Stimulated activated naive B cell treated with anti-CD40 and anti-IgM and Interleukin-4, amounts not matched to agents 10 μg/mL and 1 μg/mL and 100 μg/mL, for 72 hours (primary cell): ENCODE data around the gene BRI3.

Experiments used
- ATAC-seq, 2 donors: fragments of 150-1000 bp; cut with Tn5 transposase; replicated peaks; 2 replicates each; pipeline ENCODE4 v1.10.0; 2021; ENCODE audit warnings: moderate library complexity in 1 of 2
- DNase-seq: peaks from one replicate; pipeline ENCODE4 v3.0.0; 2021
- H3K27ac Mint-ChIP-seq: one replicate; pipeline ENCODE4 v1.8.0; 2022; ENCODE audit warnings: mild to moderate bottlenecking, mixed read lengths
- H3K27me3 Mint-ChIP-seq, 2 donors: one replicate each; pipeline ENCODE4 v1.8.0; 2022; ENCODE audit warnings: mixed read lengths in 2 of 2
- H3K36me3 Mint-ChIP-seq, 2 donors: one replicate each; pipeline ENCODE4 v1.8.0; 2022; ENCODE audit warnings: mixed read lengths in 2 of 2, mild to moderate bottlenecking in 1 of 2
- H3K4me1 Mint-ChIP-seq, 2 donors: one replicate each; pipeline ENCODE4 v1.8.0; 2022; ENCODE audit warnings: mixed read lengths in 2 of 2, mild to moderate bottlenecking in 1 of 2
- H3K4me3 Mint-ChIP-seq, 2 donors: one replicate each; pipeline ENCODE4 v1.8.0; 2022; ENCODE audit warnings: mild to moderate bottlenecking in 2 of 2, mixed read lengths in 2 of 2, moderate library complexity in 1 of 2
- H3K9me3 Mint-ChIP-seq, 2 donors: one replicate each; pipeline ENCODE4 v1.8.0; 2022; ENCODE audit warnings: mixed read lengths in 2 of 2, mild to moderate bottlenecking in 1 of 2

The BRI3 gene

GRCh38 chr7:98242934-98243333, 38.6 kb upstream of the BRI3 start:
- Mint-ChIP-seq H3K4me1 (peaks cover 0 to under 1% of the 10 kb centered on the region in 2 donors), H3K27ac (no peak overlapping the region), H3K4me3 (no peak overlapping the region), H3K27me3 (no peaks in the 10 kb centered on the region), H3K36me3 (peaks cover 51 to 58% of the 10 kb centered on the region in 2 donors), H3K9me3 (no peaks in the 10 kb centered on the region)
- no peak for DNase-seq
- no peak for ATAC-seq

GRCh38 chr7:98244871-98245270, 36.6 kb upstream of the BRI3 start:
- Mint-ChIP-seq H3K4me1 (peaks cover 7 to 9% of the 10 kb centered on the region in 2 donors), H3K36me3 (peaks cover 32 to 47% of the 10 kb centered on the region in 2 donors), H3K9me3 (no peaks in the 10 kb centered on the region), H3K27ac (no peak overlapping the region), H3K4me3 (no peak overlapping the region), H3K27me3 (no peaks in the 10 kb centered on the region)
- DNase-seq (no peak), ATAC-seq (no peak)

GRCh38 chr7:98248156-98248555, 33.3 kb upstream of the BRI3 start:
- no peaks in the 10 kb centered on the region for H3K9me3 Mint-ChIP-seq
- no peak overlapping the region for H3K4me3 Mint-ChIP-seq
- ATAC-seq (no peak), DNase-seq (no peak)
- H3K4me1 Mint-ChIP-seq, result peaks cover 26 to 34% of the 10 kb centered on the region in 2 donors
- no peak overlapping the region for H3K27ac Mint-ChIP-seq
- peaks cover 13 to 27% of the 10 kb centered on the region in 2 donors for H3K36me3 Mint-ChIP-seq
- no peaks in the 10 kb centered on the region for H3K27me3 Mint-ChIP-seq

GRCh38 chr7:98249106-98249505, 32.4 kb upstream of the BRI3 start:
- DNase-seq (no peak), ATAC-seq (no peak)
- Mint-ChIP-seq H3K27me3 (no peaks in the 10 kb centered on the region), H3K27ac (peak overlapping the region; percentile 59), H3K4me3 (peak overlapping the region in 1 of 2 donors; percentile 32), H3K9me3 (no peaks in the 10 kb centered on the region), H3K36me3 (peaks cover 10 to 25% of the 10 kb centered on the region in 2 donors), H3K4me1 (peaks cover 26 to 40% of the 10 kb centered on the region in 2 donors)

GRCh38 chr7:98250789-98251188, 30.7 kb upstream of the BRI3 start:
- Mint-ChIP-seq H3K9me3 (no peaks in the 10 kb centered on the region), H3K4me3 (peak overlapping the region; percentile 74 to 94), H3K36me3 (peaks cover 4 to 21% of the 10 kb centered on the region in 2 donors), H3K27ac (peak overlapping the region; percentile 27), H3K4me1 (peaks cover 26 to 40% of the 10 kb centered on the region in 2 donors), H3K27me3 (no peaks in the 10 kb centered on the region)
- DNase-seq, result no peak
- ATAC-seq, result no peak

- H3K4me1 Mint-ChIP-seq, result peaks cover 26 to 40% of the 10 kb centered on the region in 2 donors
Measured at GRCh38 chr7:98251231-98251600, 30.3 kb upstream of the BRI3 start.

GRCh38 chr7:98251601-98252424, 29.7 kb upstream of the BRI3 start, which contains the start of gene TECPR1:
Gene TECPR1 (minus strand): TSS chr7:98252232. CDS start chr7:98246146, 6,086 bp downstream.
- H3K27me3 Mint-ChIP-seq, result no peaks in the 10 kb centered on the region
- H3K4me1 Mint-ChIP-seq, result peaks cover 26 to 40% of the 10 kb centered on the region in 2 donors
- H3K9me3 Mint-ChIP-seq, result no peaks in the 10 kb centered on the region
- ATAC-seq, result peak; percentile 98 to 99
- peaks cover 6 to 25% of the 10 kb centered on the region in 2 donors for H3K36me3 Mint-ChIP-seq
- peak within 1 kb of the TSS; percentile 94 to 100 for H3K4me3 Mint-ChIP-seq
- peak within 1 kb of the TSS; percentile 96 for H3K27ac Mint-ChIP-seq
- DNase-seq, result peak; percentile 88

More at GRCh38 chr7:98251231-98251600, 30.3 kb upstream of the BRI3 start:
- Mint-ChIP-seq H3K27ac (peak overlapping the region; percentile 25), H3K4me3 (peak overlapping the region; percentile 94 to 100), H3K36me3 (peaks cover 4 to 19% of the 10 kb centered on the region in 2 donors), H3K27me3 (no peaks in the 10 kb centered on the region), H3K9me3 (no peaks in the 10 kb centered on the region)
- DNase-seq (no peak), ATAC-seq (peak; percentile 20 to 32)

- H3K27me3 Mint-ChIP-seq, result no peaks in the 10 kb centered on the region
- peaks cover 26 to 40% of the 10 kb centered on the region in 2 donors for H3K4me1 Mint-ChIP-seq
- H3K27ac Mint-ChIP-seq, result peak overlapping the region; percentile 96
- DNase-seq, result no peak
- no peaks in the 10 kb centered on the region for H3K9me3 Mint-ChIP-seq
- ATAC-seq, result peak; percentile 55 to 56
- H3K4me3 Mint-ChIP-seq, result peak overlapping the region; percentile 94 to 100
- peaks cover 7 to 32% of the 10 kb centered on the region in 2 donors for H3K36me3 Mint-ChIP-seq
Measured at GRCh38 chr7:98252425-98253054, 28.9 kb upstream of the BRI3 start.

GRCh38 chr7:98254516-98254915, 27.0 kb upstream of the BRI3 start:
- DNase-seq, result no peak
- Mint-ChIP-seq H3K36me3 (peaks cover 7 to 34% of the 10 kb centered on the region in 2 donors), H3K4me1 (peaks cover 19 to 33% of the 10 kb centered on the region in 2 donors), H3K27ac (no peak overlapping the region), H3K27me3 (no peaks in the 10 kb centered on the region), H3K9me3 (no peaks in the 10 kb centered on the region), H3K4me3 (no peak overlapping the region)
- no peak for ATAC-seq

- peaks cover 7 to 36% of the 10 kb centered on the region in 2 donors for H3K36me3 Mint-ChIP-seq
- H3K4me3 Mint-ChIP-seq, result no peak overlapping the region
- H3K27me3 Mint-ChIP-seq, result no peaks in the 10 kb centered on the region
- no peaks in the 10 kb centered on the region for H3K9me3 Mint-ChIP-seq
- DNase-seq (no peak), ATAC-seq (no peak)
- H3K27ac Mint-ChIP-seq, result no peak overlapping the region
- peaks cover 19 to 29% of the 10 kb centered on the region in 2 donors for H3K4me1 Mint-ChIP-seq
Measured at GRCh38 chr7:98254951-98255610, 26.4 kb upstream of the BRI3 start.

GRCh38 chr7:98256431-98256830, 25.1 kb upstream of the BRI3 start:
- Mint-ChIP-seq H3K36me3 (peaks cover 17 to 48% of the 10 kb centered on the region in 2 donors), H3K4me1 (peaks cover 9 to 20% of the 10 kb centered on the region in 2 donors), H3K9me3 (peaks cover 0 to 2% of the 10 kb centered on the region in 2 donors), H3K27ac (no peak overlapping the region), H3K4me3 (no peak overlapping the region), H3K27me3 (no peaks in the 10 kb centered on the region)
- ATAC-seq (no peak), DNase-seq (no peak)

GRCh38 chr7:98257701-98258100, 23.8 kb upstream of the BRI3 start:
- no peak for DNase-seq
- Mint-ChIP-seq H3K4me3 (no peak overlapping the region), H3K9me3 (peaks cover 0 to 3% of the 10 kb centered on the region in 2 donors), H3K27me3 (no peaks in the 10 kb centered on the region), H3K27ac (no peak overlapping the region), H3K4me1 (peaks cover 5 to 11% of the 10 kb centered on the region in 2 donors), H3K36me3 (peaks cover 29 to 55% of the 10 kb centered on the region in 2 donors)
- no peak for ATAC-seq

GRCh38 chr7:98265841-98266271, 15.6 kb upstream of the BRI3 start:
- Mint-ChIP-seq H3K27me3 (no peaks in the 10 kb centered on the region), H3K9me3 (peaks cover 0 to 3% of the 10 kb centered on the region in 2 donors), H3K4me1 (peaks cover 2 to 5% of the 10 kb centered on the region in 2 donors), H3K36me3 (peaks cover 26 to 42% of the 10 kb centered on the region in 2 donors), H3K4me3 (no peak overlapping the region), H3K27ac (no peak overlapping the region)
- ATAC-seq (no peak), DNase-seq (no peak)

- H3K4me3 Mint-ChIP-seq, result no peak overlapping the region
- no peaks in the 10 kb centered on the region for H3K27me3 Mint-ChIP-seq
- peaks cover 2 to 5% of the 10 kb centered on the region in 2 donors for H3K4me1 Mint-ChIP-seq
- no peak for DNase-seq
- ATAC-seq, result peak in 1 of 2 donors; percentile 31
- H3K9me3 Mint-ChIP-seq, result no peaks in the 10 kb centered on the region
- H3K36me3 Mint-ChIP-seq, result peaks cover 16 to 33% of the 10 kb centered on the region in 2 donors
- H3K27ac Mint-ChIP-seq, result no peak overlapping the region
Measured at GRCh38 chr7:98266840-98267239, 14.6 kb upstream of the BRI3 start.
